Measurements from ENCODE around the gene HTR4. TPM values are rescaled to one million over a fixed set of nuclear protein-coding genes. Genes with fewer than 3 reads are reported as not detected.

HTR4 gene
- total RNA-seq, 2 donors from 2014 or later, result not detected

DNA sequence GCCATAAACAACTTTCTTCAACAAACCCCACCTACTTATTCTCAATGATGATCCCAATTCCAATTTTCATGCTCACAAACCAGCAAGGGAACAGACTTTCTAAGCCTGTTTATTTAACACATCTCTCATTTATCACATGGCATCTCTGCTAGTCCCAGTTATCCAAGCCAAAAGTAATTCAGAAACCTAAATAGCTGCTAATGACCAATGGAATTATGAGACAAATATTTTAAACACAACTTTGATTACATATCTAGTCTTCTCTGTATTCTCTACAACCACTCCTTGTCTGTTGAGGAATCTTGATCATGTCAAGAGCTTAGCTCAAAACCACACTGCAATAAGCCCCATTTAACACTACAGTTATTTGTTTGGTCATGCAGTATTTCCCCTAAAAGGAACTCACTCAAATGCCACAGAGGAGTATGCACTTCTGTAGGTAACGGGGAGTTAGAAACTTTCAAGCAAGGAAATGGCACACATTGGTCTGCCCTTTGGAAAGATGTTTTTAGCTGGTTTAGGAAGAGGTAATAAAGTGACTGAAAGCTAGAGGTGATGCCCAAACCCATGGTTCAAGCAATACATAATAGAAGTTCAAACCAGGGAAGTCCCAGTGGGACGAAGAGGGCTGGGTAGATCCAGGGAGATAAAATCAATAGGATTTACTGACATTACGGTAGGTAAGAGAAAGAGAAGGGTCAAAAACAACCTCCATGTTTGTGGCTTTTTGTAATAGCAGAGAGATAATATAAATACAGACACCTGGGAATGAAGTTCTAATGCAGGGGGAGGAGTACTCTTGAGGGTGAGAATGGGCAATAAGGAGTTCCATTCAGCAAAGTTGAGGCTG, 42.1 kb upstream of the HTR4 start:
- Histone ChIP-seq H3K36me3 (replicated peaks in 1 of 2; ENCODE audit: insufficient read depth in 1 of 2, low read depth in 2 of 2) (no peaks in the 10 kb centered on the region), H3K4me1 (no peaks in the 10 kb centered on the region), H3K27me3 (no peaks in the 10 kb centered on the region), H3K9me3 (no peaks in the 10 kb centered on the region), H3K4me3 (no peak overlapping the region), H3K27ac (no peak overlapping the region)
- DNase-seq (no peak), ATAC-seq (no peak)
- no peak for TF ChIP-seq POLR2A (IDR thresholded peaks at IDR 0.05)
- TF ChIP-seq CTCF (IDR thresholded peaks at IDR 0.05), result no peak
- intact Hi-C loops (cut with DNase I), result no loop called here
- 78 to 80% methylated on average over 3 of the region's 3 CpGs for WGBS, 2 donors

DNA sequence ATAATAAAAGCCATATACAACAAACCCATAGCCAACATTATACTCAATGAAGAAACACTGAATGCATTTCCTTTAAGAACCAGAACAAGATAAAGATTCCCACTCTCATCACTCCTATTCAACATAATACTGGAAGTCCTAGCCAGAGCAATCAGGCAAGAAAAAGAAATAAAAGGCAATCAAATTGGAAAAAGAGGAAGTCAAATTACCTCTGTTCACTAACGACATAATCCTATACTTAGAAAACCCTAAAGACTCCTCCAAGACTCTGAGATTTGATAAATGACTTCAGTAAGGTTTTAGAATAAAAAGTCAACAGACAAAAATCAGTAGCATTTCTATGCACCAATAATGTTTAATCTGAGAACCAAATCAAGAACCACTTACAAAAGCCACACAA, 36.6 kb upstream of the HTR4 start:
- Histone ChIP-seq H3K27me3 (no peaks in the 10 kb centered on the region), H3K9me3 (no peaks in the 10 kb centered on the region), H3K4me3 (no peak overlapping the region), H3K27ac (no peak overlapping the region), H3K36me3 (replicated peaks in 1 of 2; ENCODE audit: insufficient read depth in 1 of 2, low read depth in 2 of 2) (no peaks in the 10 kb centered on the region), H3K4me1 (no peaks in the 10 kb centered on the region)
- ATAC-seq, result no peak
- DNase-seq, result no peak
- intact Hi-C loops (cut with DNase I), result no loop called here
- WGBS, 2 donors, result 75 to 82% methylated on average over 1 of the region's 1 CpG
- TF ChIP-seq POLR2A (IDR thresholded peaks at IDR 0.05) (no peak), CTCF (IDR thresholded peaks at IDR 0.05) (no peak)

GRCh38 chr5:148688787-148689186, 34.5 kb upstream of the HTR4 start:
- Histone ChIP-seq H3K4me3 (no peak overlapping the region), H3K36me3 (replicated peaks in 1 of 2; ENCODE audit: insufficient read depth in 1 of 2, low read depth in 2 of 2) (no peaks in the 10 kb centered on the region), H3K9me3 (no peaks in the 10 kb centered on the region), H3K27me3 (no peaks in the 10 kb centered on the region), H3K4me1 (no peaks in the 10 kb centered on the region), H3K27ac (no peak overlapping the region)
- ATAC-seq (no peak), DNase-seq (no peak)
- TF ChIP-seq CTCF (IDR thresholded peaks at IDR 0.05), result no peak
- no peak for TF ChIP-seq POLR2A (IDR thresholded peaks at IDR 0.05)
- intact Hi-C loops (cut with DNase I), result no loop called here

DNA sequence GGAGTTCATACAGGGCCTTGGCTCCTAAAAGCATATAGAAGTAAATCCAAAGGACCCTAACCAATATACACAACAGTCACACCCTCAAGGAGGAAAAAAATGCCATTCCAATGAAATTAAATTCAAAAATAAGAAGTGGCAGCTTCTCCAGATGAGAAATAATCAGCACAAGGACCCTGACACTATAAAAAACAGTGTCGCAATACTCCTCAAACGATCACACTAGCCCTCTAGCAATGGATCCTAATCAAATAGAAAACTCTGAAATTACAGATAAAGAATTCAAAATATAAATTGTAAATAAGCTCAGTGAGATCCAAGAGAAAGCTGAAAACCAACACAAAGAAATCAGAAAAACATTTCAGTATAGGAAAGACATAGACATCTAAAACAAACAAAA, 33.5 kb upstream of the HTR4 start:
- 72 to 80% methylated on average over 2 of the region's 2 CpGs for WGBS, 2 donors
- DNase-seq (no peak), ATAC-seq (no peak)
- Histone ChIP-seq H3K4me3 (no peak overlapping the region), H3K27me3 (no peaks in the 10 kb centered on the region), H3K27ac (no peak overlapping the region), H3K36me3 (replicated peaks in 1 of 2; ENCODE audit: insufficient read depth in 1 of 2, low read depth in 2 of 2) (no peaks in the 10 kb centered on the region), H3K9me3 (no peaks in the 10 kb centered on the region), H3K4me1 (no peaks in the 10 kb centered on the region)
- intact Hi-C loops (cut with DNase I), result no loop called here
- TF ChIP-seq POLR2A (IDR thresholded peaks at IDR 0.05), result no peak
- no peak for TF ChIP-seq CTCF (IDR thresholded peaks at IDR 0.05)

GRCh38 chr5:148687427-148687826, 33.1 kb upstream of the HTR4 start:
- Histone ChIP-seq H3K4me1 (peaks cover 4% of the 10 kb centered on the region), H3K9me3 (no peaks in the 10 kb centered on the region), H3K27ac (no peak overlapping the region), H3K4me3 (no peak overlapping the region), H3K36me3 (replicated peaks in 1 of 2; ENCODE audit: insufficient read depth in 1 of 2, low read depth in 2 of 2) (no peaks in the 10 kb centered on the region), H3K27me3 (no peaks in the 10 kb centered on the region)
- DNase-seq (peak in 2 of 4 donors; percentile 5 to 19), ATAC-seq (peak; percentile 55)
- intact Hi-C loops (cut with DNase I), result no loop called here
- 49 to 58% methylated on average over 3 of the region's 3 CpGs for WGBS, 2 donors
- TF ChIP-seq CTCF (IDR thresholded peaks at IDR 0.05) (peak in 5 of 7 experiments; percentile 15 to 50 (median 38)), POLR2A (IDR thresholded peaks at IDR 0.05) (no peak)

All from body of pancreas (tissue), 4 donors.